ENCODE results near the gene B3GNT3.

DNA sequence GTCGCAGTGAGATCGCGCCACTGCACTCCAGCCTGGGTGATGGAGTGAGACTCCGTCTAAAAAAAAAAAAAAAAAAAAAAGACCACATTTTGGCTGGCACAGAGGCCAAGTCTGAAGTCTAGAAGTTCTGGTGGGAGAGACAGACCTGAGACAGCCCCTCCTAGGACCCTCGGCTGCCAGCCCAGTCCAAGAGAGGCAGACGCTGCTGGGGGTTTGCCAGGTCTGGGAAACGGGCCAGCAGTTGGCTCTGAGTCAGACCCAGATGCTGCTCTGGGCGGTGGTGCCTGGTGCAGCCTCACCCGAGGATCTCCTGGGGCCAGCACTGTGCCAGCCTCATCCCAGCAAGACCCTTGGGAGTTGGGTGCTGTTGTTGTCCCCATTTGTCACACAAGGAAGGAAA lies 37.8 kb upstream of the B3GNT3 start:
- TF ChIP-seq, protein P1, sequence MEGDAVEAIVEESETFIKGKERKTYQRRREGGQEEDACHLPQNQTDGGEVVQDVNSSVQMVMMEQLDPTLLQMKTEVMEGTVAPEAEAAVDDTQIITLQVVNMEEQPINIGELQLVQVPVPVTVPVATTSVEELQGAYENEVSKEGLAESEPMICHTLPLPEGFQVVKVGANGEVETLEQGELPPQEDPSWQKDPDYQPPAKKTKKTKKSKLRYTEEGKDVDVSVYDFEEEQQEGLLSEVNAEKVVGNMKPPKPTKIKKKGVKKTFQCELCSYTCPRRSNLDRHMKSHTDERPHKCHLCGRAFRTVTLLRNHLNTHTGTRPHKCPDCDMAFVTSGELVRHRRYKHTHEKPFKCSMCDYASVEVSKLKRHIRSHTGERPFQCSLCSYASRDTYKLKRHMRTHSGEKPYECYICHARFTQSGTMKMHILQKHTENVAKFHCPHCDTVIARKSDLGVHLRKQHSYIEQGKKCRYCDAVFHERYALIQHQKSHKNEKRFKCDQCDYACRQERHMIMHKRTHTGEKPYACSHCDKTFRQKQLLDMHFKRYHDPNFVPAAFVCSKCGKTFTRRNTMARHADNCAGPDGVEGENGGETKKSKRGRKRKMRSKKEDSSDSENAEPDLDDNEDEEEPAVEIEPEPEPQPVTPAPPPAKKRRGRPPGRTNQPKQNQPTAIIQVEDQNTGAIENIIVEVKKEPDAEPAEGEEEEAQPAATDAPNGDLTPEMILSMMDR (conservative IDR thresholded peaks at IDR 0.05; ENCODE audit: low read length), result no peak
- TF ChIP-seq EZH2phosphoT487 (IDR thresholded peaks at IDR 0.05; ENCODE audit: borderline replicate concordance), result no peak
